Prostate gland (tissue), 2 donors: ENCODE data around the gene NPNT. TPM values are rescaled to one million over a fixed set of nuclear protein-coding genes. Genes with fewer than 3 reads are reported as not detected.

ENCODE experiments used
- DNase-seq: peaks from one replicate; pipeline ENCODE4 v3.0.0-alpha.2; 2019; ENCODE audit warnings: low spot score
- H3K27ac ChIP-seq, 2 donors: fragments of 200-600 bp; sonication (generic); 2 replicates each; pipeline ENCODE4 v1.5.1; 2017 to 2019
- H3K27me3 ChIP-seq: fragments of 200-600 bp; sonication (generic); replicated peaks from 2 replicates; pipeline ENCODE4 v1.5.1; 2019; ENCODE audit not compliant: insufficient read depth
- H3K36me3 ChIP-seq, 2 donors: fragments of 200-600 bp; sonication (generic); 1 replicate in 1 of 2; 2 replicates in 1 of 2; pipeline versions ENCODE4 v1.5.1 to v1.8.1; 2017 to 2019
- H3K4me1 ChIP-seq: fragments of 200-600 bp; sonication (generic); replicated peaks from 2 replicates; pipeline ENCODE4 v1.5.1; 2019
- H3K4me3 ChIP-seq, 2 donors: fragments of 200-600 bp; sonication (generic); 2 replicates each; pipeline ENCODE4 v1.5.1; 2017 to 2019
- H3K9me3 ChIP-seq: fragments of 200-600 bp; sonication (generic); 2 replicates; pipeline ENCODE4 v1.5.1; 2017
- POLR2A ChIP-seq: fragments of 450-650 bp; IDR thresholded peaks from one replicate; pipeline ENCODE4 v1.6.1; 2016; ENCODE audit warnings: antibody characterized with exemption, mild to moderate bottlenecking
- POLR2AphosphoS5 ChIP-seq: sonication (generic); formaldehyde crosslinking; IDR thresholded peaks from one replicate; pipeline ENCODE4 v1.6.1; 2017; ENCODE audit warnings: antibody characterized with exemption
- WGBS: methylation state at CpG from one replicate; pipeline ENCODE4 v1.1.5; 2018; 5-methylcytosine and 5-hydroxymethylcytosine counted together
- intact Hi-C: fragments of 100-400 bp; cut with DNase I; formaldehyde crosslinking; loops from one replicate; pipeline ENCODE4 v1.14.2; 2022
- total RNA-seq, 2 donors: library from RNA; depleted of rRNA; stranded (reverse); fragments of >200 nt; gene quantifications; one replicate each; pipeline ENCODE4 v1.1.0, GENCODE V29; 2016
- TF ChIP-seq, protein P1 (sequence below), 4 experiments: fragments of 200-600 bp in 2 of 4; fragments of 450-650 bp in 2 of 4; sonication (generic) in 2 of 4; IDR thresholded peaks; 1 replicate in 3 of 4; 2 replicates in 1 of 4; pipeline ENCODE4 v1.5.1; 2016 to 2019; ENCODE audit warnings: antibody characterized with exemption in 4 of 4, mild to moderate bottlenecking in 2 of 4, moderate library complexity in 2 of 4

NPNT gene
- total RNA-seq, 2 donors from 2014 or later = 25.2 to 53.0 TPM

DNA sequence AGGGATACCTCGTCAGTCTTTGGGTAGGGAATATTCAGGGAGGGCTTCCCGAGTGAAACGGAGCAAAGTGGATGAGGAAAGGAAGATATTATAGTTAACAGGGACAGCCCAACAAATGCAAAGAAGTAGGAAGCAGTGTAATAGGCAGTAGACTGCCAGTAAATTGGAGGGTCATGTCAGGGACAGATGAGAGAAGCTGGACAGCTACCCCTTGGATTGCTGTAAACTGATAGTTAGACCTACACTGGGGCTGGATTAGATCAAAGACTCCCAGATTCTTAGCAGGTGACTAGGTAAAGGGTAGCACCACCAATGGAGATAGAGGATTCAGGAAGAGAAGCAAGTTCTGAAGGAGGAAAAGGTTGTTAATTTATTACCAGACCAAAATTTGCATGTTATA, 48.0 kb downstream of the NPNT start:
- no peaks in the 10 kb centered on the region for H3K36me3 ChIP-seq
- H3K4me1 ChIP-seq = no peaks in the 10 kb centered on the region
- H3K9me3 ChIP-seq = no peaks in the 10 kb centered on the region
- no peak overlapping the region for H3K27ac ChIP-seq
- no peak for DNase-seq
- no peak overlapping the region for H3K4me3 ChIP-seq
- TF ChIP-seq POLR2AphosphoS5 (no peak), POLR2A (no peak)
- TF ChIP-seq, protein P1, sequence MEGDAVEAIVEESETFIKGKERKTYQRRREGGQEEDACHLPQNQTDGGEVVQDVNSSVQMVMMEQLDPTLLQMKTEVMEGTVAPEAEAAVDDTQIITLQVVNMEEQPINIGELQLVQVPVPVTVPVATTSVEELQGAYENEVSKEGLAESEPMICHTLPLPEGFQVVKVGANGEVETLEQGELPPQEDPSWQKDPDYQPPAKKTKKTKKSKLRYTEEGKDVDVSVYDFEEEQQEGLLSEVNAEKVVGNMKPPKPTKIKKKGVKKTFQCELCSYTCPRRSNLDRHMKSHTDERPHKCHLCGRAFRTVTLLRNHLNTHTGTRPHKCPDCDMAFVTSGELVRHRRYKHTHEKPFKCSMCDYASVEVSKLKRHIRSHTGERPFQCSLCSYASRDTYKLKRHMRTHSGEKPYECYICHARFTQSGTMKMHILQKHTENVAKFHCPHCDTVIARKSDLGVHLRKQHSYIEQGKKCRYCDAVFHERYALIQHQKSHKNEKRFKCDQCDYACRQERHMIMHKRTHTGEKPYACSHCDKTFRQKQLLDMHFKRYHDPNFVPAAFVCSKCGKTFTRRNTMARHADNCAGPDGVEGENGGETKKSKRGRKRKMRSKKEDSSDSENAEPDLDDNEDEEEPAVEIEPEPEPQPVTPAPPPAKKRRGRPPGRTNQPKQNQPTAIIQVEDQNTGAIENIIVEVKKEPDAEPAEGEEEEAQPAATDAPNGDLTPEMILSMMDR (IDR thresholded peaks at IDR 0.05) = no peak
- no peaks in the 10 kb centered on the region for H3K27me3 ChIP-seq
- 82% methylated on average over 3 of the region's 3 CpGs for WGBS
- intact Hi-C loops = no loop called here

DNA sequence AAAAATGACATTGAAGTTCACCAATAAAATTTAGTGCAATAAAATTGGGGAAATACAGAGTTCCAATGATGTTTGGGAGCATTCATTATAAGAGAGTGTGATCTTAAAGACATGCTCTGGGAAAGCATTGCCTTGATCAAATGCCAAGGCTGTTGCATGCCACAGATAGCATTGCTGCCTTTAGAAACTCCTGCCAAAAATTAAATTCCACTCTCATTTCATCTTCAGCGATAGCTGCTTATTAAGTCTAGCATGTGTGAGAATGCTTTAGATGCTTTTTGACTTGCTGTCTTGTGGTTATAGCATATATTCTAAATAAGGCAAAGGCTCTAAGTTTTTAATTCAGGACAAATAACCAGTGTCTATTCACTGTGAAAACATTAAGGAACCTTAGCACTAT, 49.3 kb downstream of the NPNT start:
- Histone ChIP-seq H3K4me1 (no peaks in the 10 kb centered on the region), H3K27ac (no peak overlapping the region), H3K36me3 (no peaks in the 10 kb centered on the region), H3K27me3 (no peaks in the 10 kb centered on the region), H3K4me3 (no peak overlapping the region), H3K9me3 (no peaks in the 10 kb centered on the region)
- DNase-seq = no peak
- TF ChIP-seq, protein P1 (IDR thresholded peaks at IDR 0.05) = no peak
- no peak for TF ChIP-seq POLR2A
- no peak for TF ChIP-seq POLR2AphosphoS5
- intact Hi-C loops = no loop called here
- 33% methylated on average over 1 of the region's 1 CpG for WGBS

DNA sequence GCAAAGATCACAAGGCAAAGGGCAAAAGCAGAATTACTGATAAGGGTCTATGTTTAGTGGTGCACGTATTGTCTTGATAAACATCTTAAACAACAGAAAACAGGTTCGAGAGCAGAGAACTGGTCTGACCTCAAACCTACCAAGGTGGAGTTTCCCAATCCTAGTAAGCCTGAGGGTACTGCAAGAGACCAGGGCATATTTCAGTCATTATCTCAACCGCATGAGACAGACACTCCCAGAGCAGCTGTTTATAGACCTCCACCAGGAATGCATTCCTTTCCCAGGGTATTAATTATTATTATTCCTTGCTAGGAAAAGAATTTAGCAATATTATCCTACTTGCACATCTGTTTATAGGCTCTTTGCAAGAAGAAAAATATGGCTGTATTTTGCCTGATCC, 51.5 kb downstream of the NPNT start:
- no peak overlapping the region for H3K27ac ChIP-seq
- H3K27me3 ChIP-seq = no peaks in the 10 kb centered on the region
- H3K9me3 ChIP-seq = no peaks in the 10 kb centered on the region
- no peaks in the 10 kb centered on the region for H3K36me3 ChIP-seq
- TF ChIP-seq POLR2AphosphoS5 = no peak
- no peak for TF ChIP-seq POLR2A
- TF ChIP-seq, protein P1 (IDR thresholded peaks at IDR 0.05) = no peak
- H3K4me3 ChIP-seq = no peak overlapping the region
- DNase-seq = no peak
- intact Hi-C loops = no loop called here
- 89% methylated on average over 3 of the region's 3 CpGs for WGBS
- H3K4me1 ChIP-seq = no peaks in the 10 kb centered on the region

GRCh38 chr4:105950701-105951100, 55.4 kb downstream of the NPNT start:
- Histone ChIP-seq H3K9me3 (no peaks in the 10 kb centered on the region), H3K27me3 (no peaks in the 10 kb centered on the region), H3K27ac (no peak overlapping the region), H3K4me1 (no peaks in the 10 kb centered on the region), H3K4me3 (no peak overlapping the region), H3K36me3 (no peaks in the 10 kb centered on the region)
- TF ChIP-seq, protein P1 (IDR thresholded peaks at IDR 0.05) = no peak
- TF ChIP-seq POLR2AphosphoS5 (no peak), POLR2A (no peak)
- intact Hi-C loops = no loop called here
- no peak for DNase-seq
- WGBS = 61% methylated on average over 4 of the region's 5 CpGs

- no peaks in the 10 kb centered on the region for H3K27me3 ChIP-seq
- no peak overlapping the region for H3K4me3 ChIP-seq
- H3K27ac ChIP-seq = no peak overlapping the region
- H3K9me3 ChIP-seq = no peaks in the 10 kb centered on the region
- 69% methylated on average over 3 of the region's 3 CpGs for WGBS
- intact Hi-C loops = no loop called here
- no peaks in the 10 kb centered on the region for H3K36me3 ChIP-seq
- no peak for DNase-seq
- H3K4me1 ChIP-seq = no peaks in the 10 kb centered on the region
- TF ChIP-seq, protein P1 (IDR thresholded peaks at IDR 0.05) = no peak
- TF ChIP-seq POLR2AphosphoS5 (no peak), POLR2A (no peak)
Observed at GRCh38 chr4:105951198-105951597, 55.9 kb downstream of the NPNT start.
